Measurements from ENCODE around the gene APEH.

- TF ChIP-seq ZNF747 (CRISPR knock-in tag; IDR thresholded peaks at IDR 0.05; ENCODE audit: borderline replicate concordance) (no peak), ZNF775 (CRISPR knock-in tag; IDR thresholded peaks at IDR 0.05; ENCODE audit: borderline replicate concordance) (no peak), POLR2A (IDR thresholded peaks at IDR 0.05; ENCODE audit: insufficient read depth in 1 of 2, low read depth in 2 of 2, low read length in 2 of 2) (no peak), RFX5 (IDR thresholded peaks at IDR 0.05; ENCODE audit: low read depth, low read length) (no peak), ZNF274 (CRISPR knock-in tag; IDR thresholded peaks at IDR 0.05) (no peak), ZNF335 (CRISPR knock-in tag; IDR thresholded peaks at IDR 0.05) (no peak), ZBTB34 (CRISPR knock-in tag; IDR thresholded peaks at IDR 0.05) (no peak)
- TF ChIP-seq, protein P1, sequence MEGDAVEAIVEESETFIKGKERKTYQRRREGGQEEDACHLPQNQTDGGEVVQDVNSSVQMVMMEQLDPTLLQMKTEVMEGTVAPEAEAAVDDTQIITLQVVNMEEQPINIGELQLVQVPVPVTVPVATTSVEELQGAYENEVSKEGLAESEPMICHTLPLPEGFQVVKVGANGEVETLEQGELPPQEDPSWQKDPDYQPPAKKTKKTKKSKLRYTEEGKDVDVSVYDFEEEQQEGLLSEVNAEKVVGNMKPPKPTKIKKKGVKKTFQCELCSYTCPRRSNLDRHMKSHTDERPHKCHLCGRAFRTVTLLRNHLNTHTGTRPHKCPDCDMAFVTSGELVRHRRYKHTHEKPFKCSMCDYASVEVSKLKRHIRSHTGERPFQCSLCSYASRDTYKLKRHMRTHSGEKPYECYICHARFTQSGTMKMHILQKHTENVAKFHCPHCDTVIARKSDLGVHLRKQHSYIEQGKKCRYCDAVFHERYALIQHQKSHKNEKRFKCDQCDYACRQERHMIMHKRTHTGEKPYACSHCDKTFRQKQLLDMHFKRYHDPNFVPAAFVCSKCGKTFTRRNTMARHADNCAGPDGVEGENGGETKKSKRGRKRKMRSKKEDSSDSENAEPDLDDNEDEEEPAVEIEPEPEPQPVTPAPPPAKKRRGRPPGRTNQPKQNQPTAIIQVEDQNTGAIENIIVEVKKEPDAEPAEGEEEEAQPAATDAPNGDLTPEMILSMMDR (CRISPR knock-in tag; IDR thresholded peaks at IDR 0.05), result no peak
Observed at GRCh38 chr3:49718858-49719213, 44.7 kb downstream of the APEH start.
